SK-N-SH (cell line): ENCODE measurements around the gene RWDD4. TPM values are rescaled to one million over a fixed set of nuclear protein-coding genes. Genes with fewer than 3 reads are reported as not detected.

Source experiments
- CTCF ChIA-PET: fragments of 300-600, 350-600 bp; formaldehyde crosslinking; extraction: SDS; loops from one replicate; lab custom pipeline; 2021; lab: Yijun Ruan, JAX
- POLR2A ChIA-PET: fragments of 350-600 bp; sonication (Branson Sonifier 250); formaldehyde crosslinking; extraction: SDS; loops from one replicate; lab custom pipeline; 2020; ENCODE audit warnings: antibody characterized with exemption, inconsistent platforms; lab: Yijun Ruan, JAX
- DNase-seq: peaks from one replicate; pipeline ENCODE4 v3.0.0; 2012
- H2AFZ ChIP-seq: fragments of 200-600 bp; sonication (generic); 2 replicates; pipeline ENCODE4 v1.8.1; 2016; ENCODE audit warnings: antibody characterized with exemption, mild to moderate bottlenecking, low read depth
- H3F3A ChIP-seq: fragments of 200-600 bp; sonication (generic); replicated peaks from 2 replicates; pipeline ENCODE3; 2016; ENCODE audit warnings: antibody characterized with exemption, mild to moderate bottlenecking; ENCODE audit not compliant: insufficient read depth
- H3K27ac ChIP-seq, 2 experiments: fragments of 200-500 bp in 1 of 2; fragments of 200-600 bp in 1 of 2; sonication (Bioruptor generic) in 1 of 2; sonication (generic), shearing (Covaris generic) in 1 of 2; 2 replicates each; pipeline versions ENCODE4 v1.5.1 to v1.6.1; 2014 to 2016; ENCODE audit warnings: low read depth in 2 of 2, inconsistent platforms in 1 of 2, low read length in 1 of 2, mild to moderate bottlenecking in 1 of 2, mixed read lengths in 1 of 2
- H3K27me3 ChIP-seq: fragments of 200-600 bp; sonication (generic), shearing (Covaris generic); 2 replicates; pipeline ENCODE4 v1.6.1; 2016; ENCODE audit warnings: mixed run types; ENCODE audit not compliant: insufficient read depth
- H3K36me3 ChIP-seq, 2 experiments: fragments of 200-500 bp in 1 of 2; fragments of 200-600 bp in 1 of 2; sonication (Bioruptor generic) in 1 of 2; sonication (generic) in 1 of 2; replicated peaks in 1 of 2; 2 replicates each; pipeline versions ENCODE3 to v1.5.1; 2014 to 2016; ENCODE audit warnings: low read length in 1 of 2, mild to moderate bottlenecking in 1 of 2; ENCODE audit not compliant: insufficient read depth in 2 of 2, control insufficient read depth in 1 of 2
- H3K4me1 ChIP-seq, 2 experiments: fragments of 200-500 bp in 1 of 2; fragments of 200-600 bp in 1 of 2; sonication (Bioruptor generic) in 1 of 2; sonication (generic), shearing (Covaris generic) in 1 of 2; 2 replicates each; pipeline versions ENCODE4 v1.5.1 to v1.6.1; 2014 to 2016; ENCODE audit warnings: low read depth in 1 of 2, low read length in 1 of 2, mixed run types in 1 of 2; ENCODE audit not compliant: insufficient read depth in 2 of 2, control insufficient read depth in 1 of 2
- H3K4me2 ChIP-seq: fragments of 200-600 bp; sonication (generic), shearing (Covaris generic); 2 replicates; pipeline ENCODE4 v1.6.1; 2017; ENCODE audit warnings: mixed run types
- H3K4me3 ChIP-seq, 2 experiments: fragments of 200-500 bp in 1 of 2; fragments of 200-600 bp in 1 of 2; sonication (Bioruptor generic) in 1 of 2; sonication (generic), shearing (Covaris generic) in 1 of 2; 2 replicates each; pipeline versions ENCODE4 v1.5.1 to v1.8.1; 2014 to 2016; ENCODE audit warnings: low read depth in 2 of 2, inconsistent platforms in 1 of 2, low read length in 1 of 2, mild to moderate bottlenecking in 1 of 2, mixed read lengths in 1 of 2, moderate library complexity in 1 of 2
- H3K79me2 ChIP-seq: fragments of 200-600 bp; sonication (generic); 2 replicates; pipeline ENCODE4 v1.8.1; 2017; ENCODE audit warnings: mild to moderate bottlenecking; ENCODE audit not compliant: insufficient read depth
- H3K9ac ChIP-seq: fragments of 200-600 bp; sonication (generic); 2 replicates; pipeline ENCODE4 v1.6.1; 2017; ENCODE audit warnings: mixed run types
- H3K9me2 ChIP-seq: fragments of 200-600 bp; sonication (generic); 2 replicates; pipeline ENCODE4 v1.6.1; 2017; ENCODE audit warnings: mixed run types
- H3K9me3 ChIP-seq: fragments of 200-600 bp; sonication (generic); 2 replicates; pipeline ENCODE4 v1.6.1; 2017; ENCODE audit warnings: mixed run types, mild to moderate bottlenecking, moderate library complexity
- H4K20me1 ChIP-seq: fragments of 200-600 bp; sonication (generic); 2 replicates; pipeline ENCODE4 v1.6.1; 2017; ENCODE audit warnings: mild to moderate bottlenecking, mixed run types; ENCODE audit not compliant: insufficient read depth
- CHD2 ChIP-seq: fragments of 150-350 bp; IDR thresholded peaks from 2 replicates; pipeline ENCODE4 v1.6.1; 2018; ENCODE audit warnings: low read length; ENCODE audit not compliant: partially characterized antibody
- CTCF ChIP-seq: fragments of 200-600 bp; sonication (generic); IDR thresholded peaks from 2 replicates; pipeline ENCODE4 v1.6.1; 2017; ENCODE audit warnings: antibody characterized with exemption, mild to moderate bottlenecking, moderate library complexity
- ELF1 ChIP-seq: IDR thresholded peaks from 2 replicates; pipeline ENCODE4 v1.4.0; 2012
- EP300 ChIP-seq, 2 experiments: IDR thresholded peaks; 2 replicates each; pipeline versions ENCODE4 v1.4.0 to v1.6.1; 2012; ENCODE audit warnings: borderline replicate concordance in 1 of 2, low read depth in 1 of 2, low read length in 1 of 2
- EZH2phosphoT487 ChIP-seq: fragments of 200-600 bp; sonication (generic); IDR thresholded peaks from 2 replicates; pipeline ENCODE4 v1.6.1; 2017; ENCODE audit warnings: low read depth, mixed run types, mild to moderate bottlenecking, antibody characterized with exemption, moderate library complexity, borderline replicate concordance
- FOSL2 ChIP-seq: IDR thresholded peaks from 2 replicates; pipeline ENCODE4 v1.4.0; 2012; ENCODE audit warnings: low read depth, mild to moderate bottlenecking, moderate library complexity, borderline replicate concordance
- FOXJ3 ChIP-seq: sonication (generic); formaldehyde crosslinking; IDR thresholded peaks from 2 replicates; pipeline ENCODE4 v1.5.1; 2020; ENCODE audit warnings: mild to moderate bottlenecking, missing genetic modification reagents
- FOXM1 ChIP-seq: IDR thresholded peaks from 2 replicates; pipeline ENCODE4 v1.4.0; 2012; ENCODE audit warnings: low read depth, mild to moderate bottlenecking
- GABPA ChIP-seq: IDR thresholded peaks from 2 replicates; pipeline ENCODE4 v1.4.0; 2012; ENCODE audit warnings: low read depth, mild to moderate bottlenecking
- GATA2 ChIP-seq: sonication (generic); formaldehyde crosslinking; IDR thresholded peaks from 2 replicates; pipeline ENCODE4 v1.5.0; 2020; ENCODE audit warnings: mild to moderate bottlenecking, missing genetic modification reagents
- JUND ChIP-seq: IDR thresholded peaks from 2 replicates; pipeline ENCODE4 v1.4.0; 2012
- MEF2A ChIP-seq: IDR thresholded peaks from 2 replicates; pipeline ENCODE4 v1.4.0; 2012; ENCODE audit warnings: low read depth, borderline replicate concordance
- NFIC ChIP-seq: IDR thresholded peaks from 2 replicates; pipeline ENCODE4 v1.4.0; 2012; ENCODE audit warnings: borderline replicate concordance
- POLR2AphosphoS5 ChIP-seq: IDR thresholded peaks from 2 replicates; pipeline ENCODE4 v1.6.1; 2012; ENCODE audit warnings: low read depth, low read length
- RFX5 ChIP-seq: IDR thresholded peaks from 2 replicates; pipeline ENCODE4 v1.6.1; 2012; ENCODE audit warnings: mild to moderate bottlenecking, improper control_type of control experiment, low read length
- SIN3A ChIP-seq: IDR thresholded peaks from 2 replicates; pipeline ENCODE4 v1.6.1; 2012; ENCODE audit warnings: low read depth, mild to moderate bottlenecking, low read length, moderate library complexity, borderline replicate concordance
- SMC3 ChIP-seq: IDR thresholded peaks from 2 replicates; pipeline ENCODE4 v1.6.1; 2012; ENCODE audit warnings: low read depth, low read length, improper control_type of control experiment
- TCF12 ChIP-seq: IDR thresholded peaks from 2 replicates; pipeline ENCODE4 v1.4.0; 2012
- TEAD4 ChIP-seq: IDR thresholded peaks from 2 replicates; pipeline ENCODE4 v1.4.0; 2012; ENCODE audit warnings: mild to moderate bottlenecking, borderline replicate concordance; ENCODE audit not compliant: insufficient read depth
- polyA plus RNA-seq, 3 experiments: library from polyadenylated mRNA; depleted of rRNA; stranded (reverse); fragments of >200 nt; gene quantifications; 2 replicates each; pipeline ENCODE4 v1.2.3, GENCODE V29; 2012
- TF ChIP-seq, protein P1 (sequence below): IDR thresholded peaks from 2 replicates; pipeline ENCODE4 v1.4.0; 2012; ENCODE audit warnings: low read depth, borderline replicate concordance
- TF ChIP-seq, protein P2 (sequence below): IDR thresholded peaks from 2 replicates; pipeline ENCODE4; 2012
- TF ChIP-seq, protein P3 (sequence below): fragments of 150-350 bp; IDR thresholded peaks from 2 replicates; pipeline ENCODE4 v1.6.1; 2017; ENCODE audit warnings: antibody characterized with exemption, low read length, low read depth, borderline replicate concordance

Gene RWDD4
- polyA plus RNA-seq, 1 of the 3 experiments (the other 2 are of a cell fraction), result 7.7 TPM

DNA sequence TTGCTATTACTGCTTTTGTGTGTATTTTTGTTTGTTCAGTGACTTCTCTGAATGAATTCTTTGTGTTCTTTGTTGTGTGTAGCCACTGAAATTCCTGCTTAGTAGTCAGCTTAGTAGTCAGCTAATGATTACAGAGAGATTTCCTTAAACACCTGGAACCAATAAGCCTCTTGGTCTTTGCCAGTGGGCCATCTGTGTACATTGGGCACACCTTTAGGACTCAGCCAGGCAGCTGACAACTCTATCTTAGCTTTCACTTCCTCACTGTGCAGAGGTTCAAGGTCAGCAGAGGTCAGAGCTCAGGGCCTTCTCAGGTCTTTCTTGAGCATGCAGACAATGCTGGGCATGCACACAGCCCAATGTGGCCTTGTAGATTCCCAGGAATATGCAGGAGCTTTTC is 59.3 kb downstream of the RWDD4 start:
- H3K9ac ChIP-seq, result no peak overlapping the region
- TF ChIP-seq EZH2phosphoT487, result no peak
- no peak for TF ChIP-seq JUND
- TF ChIP-seq RFX5, result no peak
- TF ChIP-seq CTCF, result no peak
- TF ChIP-seq EP300 (IDR thresholded peaks at IDR 0.05; ENCODE audit: borderline replicate concordance in 1 of 2, low read depth in 1 of 2, low read length in 1 of 2), result no peak
- TF ChIP-seq, protein P1, sequence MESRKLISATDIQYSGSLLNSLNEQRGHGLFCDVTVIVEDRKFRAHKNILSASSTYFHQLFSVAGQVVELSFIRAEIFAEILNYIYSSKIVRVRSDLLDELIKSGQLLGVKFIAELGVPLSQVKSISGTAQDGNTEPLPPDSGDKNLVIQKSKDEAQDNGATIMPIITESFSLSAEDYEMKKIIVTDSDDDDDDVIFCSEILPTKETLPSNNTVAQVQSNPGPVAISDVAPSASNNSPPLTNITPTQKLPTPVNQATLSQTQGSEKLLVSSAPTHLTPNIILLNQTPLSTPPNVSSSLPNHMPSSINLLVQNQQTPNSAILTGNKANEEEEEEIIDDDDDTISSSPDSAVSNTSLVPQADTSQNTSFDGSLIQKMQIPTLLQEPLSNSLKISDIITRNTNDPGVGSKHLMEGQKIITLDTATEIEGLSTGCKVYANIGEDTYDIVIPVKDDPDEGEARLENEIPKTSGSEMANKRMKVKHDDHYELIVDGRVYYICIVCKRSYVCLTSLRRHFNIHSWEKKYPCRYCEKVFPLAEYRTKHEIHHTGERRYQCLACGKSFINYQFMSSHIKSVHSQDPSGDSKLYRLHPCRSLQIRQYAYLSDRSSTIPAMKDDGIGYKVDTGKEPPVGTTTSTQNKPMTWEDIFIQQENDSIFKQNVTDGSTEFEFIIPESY, result no peak
- TF ChIP-seq GATA2, result no peak
- no peak for TF ChIP-seq FOSL2
- TF ChIP-seq SMC3, result no peak
- TF ChIP-seq POLR2AphosphoS5, result no peak
- no peak for TF ChIP-seq FOXM1
- TF ChIP-seq NFIC, result no peak
- no peaks in the 10 kb centered on the region for H4K20me1 ChIP-seq
- no peaks in the 10 kb centered on the region for H3K9me3 ChIP-seq
- no peak overlapping the region for H3K4me3 ChIP-seq
- ChIA-PET POLR2A (interaction anchor here (1.6 kb wide), 1 partner anchor 95 kb away, joined by 4 read pairs; the partner anchor contains the start of gene ING2), CTCF (interaction anchor here (0.8 to 2.1 kb wide), 7 partner anchors 10 to 131 kb away, joined by 3 to 12 read pairs (median 3); partner anchors contain the start of gene ING2)
- peaks cover 0 to 7% of the 10 kb centered on the region in 2 experiments; a peak in 2 of 4 replicates for H3K4me1 ChIP-seq
- H3F3A ChIP-seq, result no peaks in the 10 kb centered on the region
- H3K27ac ChIP-seq, result no peak overlapping the region
- H3K9me2 ChIP-seq, result no peaks in the 10 kb centered on the region
- H3K79me2 ChIP-seq, result no peaks in the 10 kb centered on the region
- H3K36me3 ChIP-seq, result no peaks in the 10 kb centered on the region
- no peak overlapping the region for H3K4me2 ChIP-seq
- no peak overlapping the region for H2AFZ ChIP-seq
- no peaks in the 10 kb centered on the region for H3K27me3 ChIP-seq
- no peak for DNase-seq

DNA sequence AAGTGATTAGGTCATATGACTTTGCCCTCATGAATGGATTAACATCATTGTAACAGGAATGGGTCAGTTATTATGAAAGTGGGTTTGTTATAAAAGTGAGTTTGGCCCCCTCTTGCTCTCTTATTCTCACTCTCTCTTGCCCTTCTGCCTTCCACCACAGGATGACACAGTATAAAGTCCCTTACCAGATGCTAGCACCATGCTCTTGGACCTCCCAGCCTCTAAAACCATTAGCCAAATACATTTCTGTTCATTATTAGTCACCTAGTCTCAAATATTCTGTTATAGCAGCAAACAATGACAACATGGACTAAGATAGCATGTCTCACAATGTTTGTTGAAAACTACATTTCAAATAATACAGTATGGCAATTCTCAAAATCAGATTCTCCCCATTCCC is 59.7 kb downstream of the RWDD4 start:
- H3F3A ChIP-seq, result no peaks in the 10 kb centered on the region
- DNase-seq, result no peak
- H3K9me3 ChIP-seq, result no peaks in the 10 kb centered on the region
- POLR2A ChIA-PET, result interaction anchor here (1.6 kb wide), 1 partner anchor 95 kb away, joined by 4 read pairs; the partner anchor contains the start of gene ING2
- TF ChIP-seq GABPA (no peak), TCF12 (no peak), FOXJ3 (CRISPR knock-in tag) (no peak), NFIC (no peak), CHD2 (no peak), GATA2 (no peak), ELF1 (no peak), FOSL2 (no peak), RFX5 (no peak), FOXM1 (no peak), MEF2A (no peak), TEAD4 (no peak), SIN3A (no peak)
- TF ChIP-seq, protein P2, sequence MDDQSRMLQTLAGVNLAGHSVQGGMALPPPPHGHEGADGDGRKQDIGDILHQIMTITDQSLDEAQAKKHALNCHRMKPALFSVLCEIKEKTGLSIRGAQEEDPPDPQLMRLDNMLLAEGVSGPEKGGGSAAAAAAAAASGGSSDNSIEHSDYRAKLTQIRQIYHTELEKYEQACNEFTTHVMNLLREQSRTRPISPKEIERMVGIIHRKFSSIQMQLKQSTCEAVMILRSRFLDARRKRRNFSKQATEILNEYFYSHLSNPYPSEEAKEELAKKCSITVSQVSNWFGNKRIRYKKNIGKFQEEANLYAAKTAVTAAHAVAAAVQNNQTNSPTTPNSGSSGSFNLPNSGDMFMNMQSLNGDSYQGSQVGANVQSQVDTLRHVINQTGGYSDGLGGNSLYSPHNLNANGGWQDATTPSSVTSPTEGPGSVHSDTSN, result no peak
- TF ChIP-seq, protein P3, sequence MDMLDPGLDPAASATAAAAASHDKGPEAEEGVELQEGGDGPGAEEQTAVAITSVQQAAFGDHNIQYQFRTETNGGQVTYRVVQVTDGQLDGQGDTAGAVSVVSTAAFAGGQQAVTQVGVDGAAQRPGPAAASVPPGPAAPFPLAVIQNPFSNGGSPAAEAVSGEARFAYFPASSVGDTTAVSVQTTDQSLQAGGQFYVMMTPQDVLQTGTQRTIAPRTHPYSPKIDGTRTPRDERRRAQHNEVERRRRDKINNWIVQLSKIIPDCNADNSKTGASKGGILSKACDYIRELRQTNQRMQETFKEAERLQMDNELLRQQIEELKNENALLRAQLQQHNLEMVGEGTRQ, result no peak
- TF ChIP-seq, all 33 proteins: peak for 0
- Histone ChIP-seq H3K9me2 (no peaks in the 10 kb centered on the region), H3K4me1 (peaks cover 0 to 7% of the 10 kb centered on the region in 2 experiments; a peak in 2 of 4 replicates), H4K20me1 (no peaks in the 10 kb centered on the region), H3K27ac (no peak overlapping the region), H3K36me3 (no peaks in the 10 kb centered on the region), H3K79me2 (no peaks in the 10 kb centered on the region), H3K27me3 (no peaks in the 10 kb centered on the region), H3K4me2 (no peak overlapping the region), H3K4me3 (no peak overlapping the region), H3K9ac (no peak overlapping the region), H2AFZ (no peak overlapping the region)
- CTCF ChIA-PET, result interaction anchor here (0.8 to 2.1 kb wide), 7 partner anchors 10 to 130 kb away, joined by 3 to 12 read pairs (median 3); partner anchors contain the start of gene ING2
